H1 (cell line): ENCODE data around the gene GLRX3. TPM values are rescaled to one million over a fixed set of nuclear protein-coding genes. Genes with fewer than 3 reads are reported as not detected.

ENCODE experiments used
- CTCF ChIA-PET: fragments of 300-600 bp; sonication (Branson Sonifier 250); formaldehyde crosslinking; loops from one replicate; lab custom pipeline; 2021; ENCODE audit not compliant: partially characterized antibody; lab: Charles Lee
- POLR2A ChIA-PET: fragments of 300-600 bp; sonication (Branson Sonifier 250); formaldehyde crosslinking; loops from one replicate; lab custom pipeline; 2021; ENCODE audit warnings: inconsistent platforms; ENCODE audit not compliant: partially characterized antibody; lab: Charles Lee
- DNase-seq, 2 experiments: peaks; one replicate each; pipeline versions ENCODE4 v3.0.0 to v3.0.0-alpha.2; 2010 to 2022; ENCODE audit warnings: low spot score in 2 of 2, low read depth in 1 of 2, mixed read lengths in 1 of 2
- FAIRE-seq: peaks from 2 replicates; lab custom pipeline; 2011; peaks lifted over from hg19 to GRCh38; lab: Jason Lieb, UNC
- H2AFZ ChIP-seq: 2 replicates; pipeline ENCODE4 v1.8.1; 2012; ENCODE audit warnings: low read length, inconsistent platforms
- H2AK5ac ChIP-seq: 2 replicates; pipeline ENCODE4 v1.6.1; 2013; ENCODE audit warnings: low read depth, low read length
- H2BK120ac ChIP-seq: replicated peaks from 2 replicates; pipeline ENCODE3; 2013; ENCODE audit warnings: low read depth, low read length, inconsistent platforms
- H2BK12ac ChIP-seq: 2 replicates; pipeline ENCODE4 v1.6.1; 2013; ENCODE audit warnings: low read depth, low read length
- H2BK15ac ChIP-seq: 2 replicates; pipeline ENCODE4 v1.6.1; 2013; ENCODE audit warnings: low read length
- H2BK20ac ChIP-seq: 2 replicates; pipeline ENCODE4 v1.6.1; 2013; ENCODE audit warnings: low read length
- H2BK5ac ChIP-seq: 2 replicates; pipeline ENCODE4 v1.6.1; 2013; ENCODE audit warnings: low read depth, low read length
- H3K14ac ChIP-seq: 2 replicates; pipeline ENCODE4 v1.6.1; 2013; ENCODE audit warnings: inconsistent platforms; ENCODE audit not compliant: insufficient read length
- H3K18ac ChIP-seq: 2 replicates; pipeline ENCODE4 v1.6.1; 2013; ENCODE audit warnings: low read length; ENCODE audit errors: extremely low read depth
- H3K23ac ChIP-seq: 2 replicates; pipeline ENCODE4 v1.6.1; 2013; ENCODE audit warnings: inconsistent platforms; ENCODE audit not compliant: insufficient read length
- H3K23me2 ChIP-seq: 2 replicates; pipeline ENCODE4 v1.6.1; 2013; ENCODE audit warnings: low read depth, low read length
- H3K27ac ChIP-seq: 2 replicates; pipeline ENCODE4 v1.6.1; 2011; ENCODE audit warnings: low read depth, low read length, inconsistent platforms
- H3K27me3 ChIP-seq, 4 experiments: replicated peaks in 1 of 4; 1 replicate in 1 of 4; 2 replicates in 3 of 4; pipeline versions ENCODE4 v1.6.1 to v1.8.1; 2011 to 2013; ENCODE audit warnings: low read length in 3 of 4, mild to moderate bottlenecking in 3 of 4, inconsistent platforms in 2 of 4, mixed read lengths in 2 of 4, moderate library complexity in 1 of 4; ENCODE audit not compliant: control insufficient read depth in 3 of 4, insufficient read depth in 3 of 4; ENCODE audit errors: extremely low read depth in 1 of 4
- H3K36me3 ChIP-seq, 4 experiments: 2 replicates each; pipeline versions ENCODE4 v1.6.1 to v1.8.1; 2011 to 2013; ENCODE audit warnings: mild to moderate bottlenecking in 4 of 4, low read length in 3 of 4, moderate library complexity in 2 of 4, control low read depth in 1 of 4, inconsistent platforms in 1 of 4; ENCODE audit not compliant: insufficient read depth in 4 of 4, control insufficient read depth in 2 of 4
- H3K4ac ChIP-seq: replicated peaks from 2 replicates; pipeline ENCODE3; 2013; ENCODE audit warnings: low read length, low read depth, mixed read lengths, inconsistent platforms; ENCODE audit not compliant: insufficient read length
- H3K4me1 ChIP-seq, 4 experiments: replicated peaks in 1 of 4; 1 replicate in 1 of 4; 2 replicates in 3 of 4; pipeline versions ENCODE4 v1.6.1 to v1.8.1; 2011 to 2013; ENCODE audit warnings: low read length in 3 of 4, inconsistent platforms in 2 of 4, mixed read lengths in 1 of 4; ENCODE audit not compliant: insufficient read depth in 4 of 4, control insufficient read depth in 3 of 4
- H3K4me2 ChIP-seq, 2 experiments: 2 replicates each; pipeline versions ENCODE4 v1.6.1 to v1.8.1; 2011 to 2013; ENCODE audit warnings: low read depth in 2 of 2, low read length in 2 of 2, control low read depth in 1 of 2, inconsistent platforms in 1 of 2, mild to moderate bottlenecking in 1 of 2; ENCODE audit not compliant: insufficient read depth in 1 of 2
- H3K4me3 ChIP-seq, 4 experiments: fragments of 200-600, 300-600 bp in 1 of 4; sonication (generic), shearing (Covaris generic), sonication (Bioruptor Twin) in 1 of 4; 2 replicates each; pipeline versions ENCODE4 v1.5.1 to v1.8.1; 2011 to 2016; ENCODE audit warnings: low read length in 4 of 4, low read depth in 3 of 4, control low read depth in 2 of 4, inconsistent platforms in 2 of 4, mild to moderate bottlenecking in 2 of 4, mixed read lengths in 1 of 4, moderate library complexity in 1 of 4; ENCODE audit not compliant: insufficient read depth in 2 of 4; ENCODE audit errors: extremely low read depth in 1 of 4
- H3K56ac ChIP-seq: replicated peaks from 2 replicates; pipeline ENCODE3; 2013; ENCODE audit warnings: low read depth, mild to moderate bottlenecking, mixed read lengths, low read length, inconsistent platforms; ENCODE audit not compliant: insufficient read length
- H3K79me1 ChIP-seq: 2 replicates; pipeline ENCODE4 v1.6.1; 2013; ENCODE audit warnings: low read depth, low read length, control low read depth
- H3K79me2 ChIP-seq, 2 experiments: 2 replicates each; pipeline versions ENCODE4 v1.6.1 to v1.8.1; 2012 to 2013; ENCODE audit warnings: low read length in 2 of 2, mild to moderate bottlenecking in 2 of 2, inconsistent platforms in 1 of 2; ENCODE audit not compliant: insufficient read depth in 2 of 2, control insufficient read depth in 1 of 2
- H3K9ac ChIP-seq, 4 experiments: replicated peaks in 1 of 4; 1 replicate in 1 of 4; 2 replicates in 3 of 4; pipeline versions ENCODE4 v1.6.1 to v1.8.1; 2011 to 2013; ENCODE audit warnings: low read depth in 3 of 4, low read length in 3 of 4, control low read depth in 2 of 4, mild to moderate bottlenecking in 2 of 4, moderate library complexity in 2 of 4, inconsistent platforms in 1 of 4; ENCODE audit errors: extremely low read depth in 1 of 4
- H3K9me3 ChIP-seq, 2 experiments: 2 replicates each; pipeline versions ENCODE4 v1.6.1 to v1.8.1; 2012 to 2013; ENCODE audit warnings: mild to moderate bottlenecking in 2 of 2, moderate library complexity in 2 of 2, control low read depth in 1 of 2, inconsistent platforms in 1 of 2, low read depth in 1 of 2, low read length in 1 of 2, mixed read lengths in 1 of 2; ENCODE audit not compliant: insufficient read depth in 2 of 2
- H4K20me1 ChIP-seq, 2 experiments: replicated peaks in 1 of 2; 2 replicates each; pipeline versions ENCODE3 to v1.8.1; 2011 to 2013; ENCODE audit warnings: inconsistent platforms in 2 of 2, low read length in 2 of 2, mild to moderate bottlenecking in 1 of 2; ENCODE audit not compliant: insufficient read depth in 2 of 2, control insufficient read depth in 1 of 2
- H4K5ac ChIP-seq: 2 replicates; pipeline ENCODE4 v1.6.1; 2013; ENCODE audit warnings: low read length, low read depth, mixed read lengths, inconsistent platforms; ENCODE audit not compliant: insufficient read length
- H4K8ac ChIP-seq: 2 replicates; pipeline ENCODE4 v1.8.0; 2013; ENCODE audit warnings: mild to moderate bottlenecking, moderate library complexity, low read length, inconsistent platforms; ENCODE audit not compliant: insufficient read depth; ENCODE audit errors: extremely low read depth
- H4K91ac ChIP-seq: replicated peaks from 2 replicates; pipeline ENCODE3; 2013; ENCODE audit warnings: low read length, mixed read lengths, inconsistent platforms; ENCODE audit not compliant: insufficient read length
- BRCA1 ChIP-seq: IDR thresholded peaks from 2 replicates; pipeline ENCODE4 v1.6.1; 2012; ENCODE audit warnings: low read depth, low read length, improper control_type of control experiment
- EP300 ChIP-seq, 2 experiments: IDR thresholded peaks; 1 replicate in 1 of 2; 2 replicates in 1 of 2; pipeline ENCODE4 v1.6.1; 2011 to 2012; ENCODE audit warnings: low read depth in 2 of 2, low read length in 2 of 2, mild to moderate bottlenecking in 2 of 2, borderline replicate concordance in 1 of 2, inconsistent platforms in 1 of 2, moderate library complexity in 1 of 2
- GABPA ChIP-seq: IDR thresholded peaks from 2 replicates; pipeline ENCODE4 v1.6.1; 2011; ENCODE audit warnings: mild to moderate bottlenecking, low read length, moderate library complexity, borderline replicate concordance; ENCODE audit not compliant: insufficient read depth
- PHF8 ChIP-seq: fragments of 200-600 bp; sonication (generic); conservative IDR thresholded peaks from 2 replicates; pipeline ENCODE4 v1.7.1; 2012; ENCODE audit warnings: low read depth, mild to moderate bottlenecking, inconsistent platforms, low read length, moderate library complexity
- SIN3A ChIP-seq, 2 experiments: IDR thresholded peaks in 1 of 2; conservative IDR thresholded peaks in 1 of 2; 2 replicates each; pipeline ENCODE4 v1.6.1; 2011 to 2012; ENCODE audit warnings: low read length in 2 of 2, improper control_type of control experiment in 1 of 2, low read depth in 1 of 2, mild to moderate bottlenecking in 1 of 2
- TAF1 ChIP-seq: IDR thresholded peaks from 2 replicates; pipeline ENCODE4 v1.6.1; 2011; ENCODE audit warnings: mild to moderate bottlenecking, low read depth, low read length
- TEAD4 ChIP-seq: IDR thresholded peaks from 2 replicates; pipeline ENCODE4 v1.6.1; 2012; ENCODE audit warnings: low read depth, low read length, inconsistent platforms, mixed read lengths
- ZNF274 ChIP-seq: IDR thresholded peaks from 2 replicates; pipeline ENCODE4 v1.7.0; 2012; ENCODE audit warnings: low read length, borderline replicate concordance; ENCODE audit errors: extremely low read depth
- WGBS, 2 experiments: shearing (Covaris generic) in 1 of 2; methylation state at CpG; one replicate each; pipeline versions ENCODE4 v1.1.6 to v1.1.7; 2013 to 2015; ENCODE audit warnings: low lambda C conversion rate in 2 of 2, mixed read lengths in 2 of 2, inconsistent platforms in 1 of 2, low coverage in 1 of 2, missing lambda C conversion rate in 1 of 2; ENCODE audit not compliant: insufficient replicate concordance in 2 of 2, insufficient coverage in 1 of 2, insufficient read length in 1 of 2; ENCODE audit errors: extremely low coverage in 1 of 2, missing lambda C conversion rate in 1 of 2; 5-methylcytosine and 5-hydroxymethylcytosine counted together
- polyA plus RNA-seq, 7 experiments: library from polyadenylated mRNA; depleted of rRNA in 3 of 7; stranded (reverse) in 5 of 7; unstranded in 2 of 7; fragments of >200 nt in 5 of 7; fragments of 200-250 nt in 2 of 7; gene quantifications; 1 replicate in 5 of 7; 2 replicates in 1 of 7; 4 replicates in 1 of 7; pipeline versions ENCODE4 v1.2.1 to v1.2.3, GENCODE V29; 2011 to 2013; ENCODE audit warnings: missing spikeins in 2 of 7, mixed read lengths in 2 of 7
- total RNA-seq: library from RNA; stranded (reverse); fragmentation: NEBNext Ultra II Directional; extraction: Animal tissue kit (Norgen Biotek cat#: 25700); gene quantifications from 2 replicates; pipeline ENCODE4 v1.2.1, GENCODE V29; 2021
- TF ChIP-seq, protein P1 (sequence below): IDR thresholded peaks from 2 replicates; pipeline ENCODE4 v1.6.1; 2012; ENCODE audit warnings: low read length, inconsistent platforms

The GLRX3 gene
- total and polyA plus RNA-seq, 2 of the 8 experiments (the other 6 are each of a cell fraction or from before 2014, with no cell fraction given), result 59.9 to 157 TPM

DNA sequence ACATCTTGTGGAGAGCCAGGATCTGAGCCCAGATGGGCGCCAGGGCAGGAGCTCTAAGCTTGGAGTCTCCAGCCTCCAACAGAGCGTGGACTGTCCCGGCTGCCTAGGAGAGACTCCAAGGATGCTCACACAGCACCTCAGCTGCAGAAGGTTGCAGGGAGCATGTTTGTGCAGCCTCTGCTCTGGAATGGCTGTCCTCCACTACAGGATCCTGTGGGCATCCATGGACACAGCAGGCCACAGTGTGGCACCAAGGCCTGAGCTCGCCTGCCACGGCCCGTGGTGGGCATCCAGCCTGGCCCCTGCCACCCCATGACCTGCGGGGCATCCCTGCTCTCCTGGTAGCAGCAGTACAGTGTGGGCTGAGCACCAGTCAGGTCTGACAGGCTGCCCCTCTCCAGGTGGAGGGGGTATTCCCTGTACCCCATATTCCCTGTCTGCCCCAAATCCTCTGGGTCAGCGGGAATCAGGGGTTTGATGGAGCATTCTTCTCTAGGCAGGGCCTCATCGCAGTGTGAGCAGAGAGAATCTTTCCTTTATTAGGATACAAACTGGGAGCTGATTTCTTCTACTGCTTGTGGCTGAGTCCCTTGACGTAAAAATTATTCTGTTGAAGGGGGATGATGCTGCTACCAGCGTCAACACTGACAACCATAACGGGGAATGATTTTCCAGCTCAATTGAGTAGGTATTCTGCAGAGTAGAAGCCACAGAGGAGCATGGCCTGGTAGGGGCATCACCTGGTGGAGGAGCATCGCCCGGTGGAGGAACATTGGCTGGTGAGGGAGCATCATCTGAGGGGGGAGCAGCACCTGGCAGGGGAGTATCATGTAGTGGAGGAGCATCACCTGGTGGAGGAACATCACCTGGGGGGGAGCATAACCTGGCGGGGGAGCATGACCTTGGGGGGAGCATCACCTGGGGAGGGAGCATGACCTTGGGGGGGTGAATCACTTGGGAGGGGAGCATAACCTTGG lies 60.6 kb downstream of the GLRX3 start:
- H3K27me3 ChIP-seq, result no peaks in the 10 kb centered on the region
- H3K36me3 ChIP-seq, result no peaks in the 10 kb centered on the region; a peak in 1 of 8 replicates
- no peak overlapping the region for H3K27ac ChIP-seq
- no peak overlapping the region for H2BK5ac ChIP-seq
- 89% methylated on average over 14 of the region's 15 CpGs; no CpG with 5 or more reads in 1 of the 2 experiments for WGBS, 2 experiments
- no peak overlapping the region for H3K18ac ChIP-seq
- ChIA-PET CTCF (interaction anchor here (0.9 to 1.8 kb wide), 3 partner anchors 140 to 165 kb away, joined by 3 to 5 read pairs (median 3); no protein-coding TSS in a partner anchor), POLR2A (no interaction called here)
- no peak overlapping the region for H3K23ac ChIP-seq
- H3K4ac ChIP-seq, result no peak overlapping the region
- H2BK120ac ChIP-seq, result no peak overlapping the region
- no peaks in the 10 kb centered on the region for H3K79me2 ChIP-seq
- no peak overlapping the region for H2AFZ ChIP-seq
- H2BK15ac ChIP-seq, result no peak overlapping the region
- H2AK5ac ChIP-seq, result no peak overlapping the region
- H3K4me3 ChIP-seq, result no peak overlapping the region
- H3K9me3 ChIP-seq, result no peaks in the 10 kb centered on the region
- no peak overlapping the region for H2BK12ac ChIP-seq
- no peak overlapping the region for H4K5ac ChIP-seq
- no peak overlapping the region for H3K4me2 ChIP-seq
- peak overlapping the region; percentile 19; the same call in 1 of the 2 replicates for H4K8ac ChIP-seq
- H3K23me2 ChIP-seq, result no peaks in the 10 kb centered on the region
- H2BK20ac ChIP-seq, result no peak overlapping the region
- H3K56ac ChIP-seq, result no peak overlapping the region
- H4K20me1 ChIP-seq, result peaks cover 0 to 4% of the 10 kb centered on the region in 2 experiments
- no peaks in the 10 kb centered on the region for H3K79me1 ChIP-seq
- H3K9ac ChIP-seq, result no peak overlapping the region
- H3K4me1 ChIP-seq, result peaks cover 0 to 4% (median 3%) of the 10 kb centered on the region in 4 experiments; a peak in 2 of 7 replicates
- no peak for DNase-seq
- no peak for FAIRE-seq
- no peak overlapping the region for H3K14ac ChIP-seq
- no peak overlapping the region for H4K91ac ChIP-seq
- TF ChIP-seq, protein P1, sequence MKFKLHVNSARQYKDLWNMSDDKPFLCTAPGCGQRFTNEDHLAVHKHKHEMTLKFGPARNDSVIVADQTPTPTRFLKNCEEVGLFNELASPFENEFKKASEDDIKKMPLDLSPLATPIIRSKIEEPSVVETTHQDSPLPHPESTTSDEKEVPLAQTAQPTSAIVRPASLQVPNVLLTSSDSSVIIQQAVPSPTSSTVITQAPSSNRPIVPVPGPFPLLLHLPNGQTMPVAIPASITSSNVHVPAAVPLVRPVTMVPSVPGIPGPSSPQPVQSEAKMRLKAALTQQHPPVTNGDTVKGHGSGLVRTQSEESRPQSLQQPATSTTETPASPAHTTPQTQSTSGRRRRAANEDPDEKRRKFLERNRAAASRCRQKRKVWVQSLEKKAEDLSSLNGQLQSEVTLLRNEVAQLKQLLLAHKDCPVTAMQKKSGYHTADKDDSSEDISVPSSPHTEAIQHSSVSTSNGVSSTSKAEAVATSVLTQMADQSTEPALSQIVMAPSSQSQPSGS, result no peak
- TF ChIP-seq SIN3A (conservative IDR thresholded peaks at IDR 0.05 in 1 of 2, IDR thresholded peaks at IDR 0.05 in 1 of 2; ENCODE audit: low read depth in 1 of 2, low read length in 2 of 2), result no peak
- TF ChIP-seq GABPA, result no peak
- no peak for TF ChIP-seq TEAD4
- TF ChIP-seq EP300 (IDR thresholded peaks at IDR 0.05; ENCODE audit: borderline replicate concordance in 1 of 2, low read depth in 2 of 2, low read length in 2 of 2), result no peak
- TF ChIP-seq BRCA1, result no peak
- no peak for TF ChIP-seq ZNF274
- TF ChIP-seq PHF8, result no peak
- no peak for TF ChIP-seq TAF1
